ENCODE results near the gene EYA2. TPM values are rescaled to one million over a fixed set of nuclear protein-coding genes. Genes with fewer than 3 reads are reported as not detected.

EYA2 gene
- total RNA-seq, 1 donor = not detected

- no peak for DNase-seq (ENCODE audit: low read depth)
Observed at GRCh38 chr20:47073766-47074475, 179.3 kb downstream of the EYA2 start.

GRCh38 chr20:47075263-47075662 is 180.6 kb downstream of the EYA2 start:
- no peak for TF ChIP-seq CTCF (IDR thresholded peaks at IDR 0.05; ENCODE audit: insufficient read depth, low read depth, low read length)
- no peak overlapping the region for H3K4me3 ChIP-seq (ENCODE audit: low read depth, low read length)
- DNase-seq (ENCODE audit: low read depth) = no peak

More at GRCh38 chr20:47073766-47074475, 179.3 kb downstream of the EYA2 start:
- no peak for TF ChIP-seq CTCF (IDR thresholded peaks at IDR 0.05; ENCODE audit: insufficient read depth, low read depth, low read length)
- no peak overlapping the region for H3K4me3 ChIP-seq (ENCODE audit: low read depth, low read length)

- no peak for TF ChIP-seq CTCF (IDR thresholded peaks at IDR 0.05; ENCODE audit: insufficient read depth, low read depth, low read length)
- H3K4me3 ChIP-seq (ENCODE audit: low read depth, low read length) = no peak overlapping the region
- DNase-seq (ENCODE audit: low read depth) = no peak
Observed at GRCh38 chr20:47079047-47079446, 184.4 kb downstream of the EYA2 start.

- TF ChIP-seq CTCF (IDR thresholded peaks at IDR 0.05; ENCODE audit: insufficient read depth, low read depth, low read length) = no peak
- no peak overlapping the region for H3K4me3 ChIP-seq (ENCODE audit: low read depth, low read length)
- no peak for DNase-seq (ENCODE audit: low read depth)
Observed at GRCh38 chr20:47080365-47080764, 185.7 kb downstream of the EYA2 start.

- no peak overlapping the region for H3K4me3 ChIP-seq (ENCODE audit: low read depth, low read length)
- TF ChIP-seq CTCF (IDR thresholded peaks at IDR 0.05; ENCODE audit: insufficient read depth, low read depth, low read length) = no peak
Observed at GRCh38 chr20:47086316-47086715, 191.7 kb downstream of the EYA2 start.

GRCh38 chr20:47088335-47088734 is 193.7 kb downstream of the EYA2 start:
- no peak overlapping the region for H3K4me3 ChIP-seq (ENCODE audit: low read depth, low read length)
- no peak for TF ChIP-seq CTCF (IDR thresholded peaks at IDR 0.05; ENCODE audit: insufficient read depth, low read depth, low read length)

More at GRCh38 chr20:47086316-47086715, 191.7 kb downstream of the EYA2 start:
- no peak for DNase-seq (ENCODE audit: low read depth)

GRCh38 chr20:47089151-47089550 is 194.5 kb downstream of the EYA2 start:
- no peak for TF ChIP-seq CTCF (IDR thresholded peaks at IDR 0.05; ENCODE audit: insufficient read depth, low read depth, low read length)
- H3K4me3 ChIP-seq (ENCODE audit: low read depth, low read length) = no peak overlapping the region

More at GRCh38 chr20:47088335-47088734, 193.7 kb downstream of the EYA2 start:
- no peak for DNase-seq (ENCODE audit: low read depth)

More at GRCh38 chr20:47089151-47089550, 194.5 kb downstream of the EYA2 start:
- no peak for DNase-seq (ENCODE audit: low read depth)
